Kidney glomerular epithelial cell (primary cell): ENCODE data around the gene CHST3.
A peak's percentile ranks its signal among the peaks of the same experiment; 100 is the strongest.

Source experiments
- DNase-seq: peaks from one replicate; lab custom pipeline; 2025; lab: John Stamatoyannopoulos, UW

The CHST3 gene

DNA sequence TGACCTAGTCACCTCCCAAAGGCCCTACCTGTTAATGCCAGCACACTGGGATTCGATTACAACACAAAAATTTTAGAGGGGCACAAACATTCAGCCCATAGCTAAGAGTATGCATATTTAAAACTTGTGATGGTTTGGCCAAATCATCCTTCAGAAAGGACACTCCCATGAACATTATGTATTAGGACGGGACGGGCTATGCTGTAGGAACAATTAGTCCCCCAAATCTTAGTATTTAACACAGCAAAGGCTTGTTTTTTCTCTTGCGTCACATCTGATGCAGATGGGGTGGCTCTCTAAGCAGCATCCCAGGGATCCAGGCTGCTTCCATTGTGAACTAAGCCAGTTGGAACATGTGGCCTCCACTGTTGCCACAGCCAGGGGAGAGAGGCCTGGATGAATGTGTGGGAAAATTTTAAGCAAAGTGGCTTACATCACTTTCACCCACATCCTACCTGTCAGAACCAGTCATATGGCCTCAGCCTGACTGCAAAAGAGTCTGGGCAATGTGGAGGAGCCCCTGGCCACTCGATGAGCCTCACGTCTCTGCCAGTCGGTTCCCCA is 26.6 kb downstream of the CHST3 start:
- no peak for DNase-seq

DNA sequence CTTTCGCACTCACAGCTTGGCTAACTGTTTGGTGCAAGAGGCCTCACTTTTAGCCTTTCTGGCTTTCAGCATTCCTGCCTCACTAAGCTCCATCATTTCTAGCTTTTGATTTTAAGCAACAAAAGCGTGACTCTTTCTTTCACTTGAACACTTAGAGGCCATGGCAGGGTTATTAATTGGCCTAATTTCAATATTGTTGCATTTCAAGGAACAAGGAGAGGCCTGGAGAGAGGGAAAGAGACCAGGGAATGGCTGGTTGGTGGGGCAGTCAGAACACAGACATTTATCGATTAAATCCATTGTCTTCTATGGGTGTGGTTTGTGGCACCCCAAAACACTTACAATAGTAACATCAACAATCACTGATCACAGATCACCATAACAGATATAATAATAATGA is 31.3 kb downstream of the CHST3 start:
- DNase-seq, result no peak

DNA sequence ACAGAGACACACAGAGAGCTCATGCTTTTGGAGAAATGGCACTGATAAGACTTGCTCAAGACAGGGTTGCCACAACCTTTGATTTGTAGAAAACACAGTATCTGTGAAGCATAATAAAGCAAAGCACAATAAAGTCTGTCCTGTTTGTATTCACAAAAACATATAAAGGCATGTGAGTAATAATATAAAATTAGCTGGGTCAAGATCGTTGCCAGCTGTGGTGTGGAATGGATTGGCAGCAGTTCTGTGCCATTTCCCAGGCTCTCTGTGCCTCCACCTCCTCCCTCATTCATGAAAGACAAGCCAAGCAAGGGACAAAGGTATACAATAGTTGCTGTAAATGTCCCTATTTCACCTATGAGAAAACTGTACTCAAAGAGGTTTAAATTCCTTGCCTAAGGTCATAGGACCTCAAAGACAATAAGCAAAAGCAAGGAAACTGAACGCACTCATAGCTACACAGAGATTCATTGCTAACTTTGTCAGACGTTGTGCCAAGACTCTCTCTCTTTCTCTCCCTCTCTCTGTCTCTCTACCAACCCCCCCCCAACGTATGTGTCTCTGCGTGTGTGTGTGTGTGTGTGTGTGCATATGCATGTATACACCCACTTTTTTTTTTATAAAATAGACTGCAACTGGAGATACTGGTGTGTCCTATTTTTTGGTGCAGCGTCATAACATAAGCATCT is 31.8 kb downstream of the CHST3 start:
- no peak for DNase-seq

DNA sequence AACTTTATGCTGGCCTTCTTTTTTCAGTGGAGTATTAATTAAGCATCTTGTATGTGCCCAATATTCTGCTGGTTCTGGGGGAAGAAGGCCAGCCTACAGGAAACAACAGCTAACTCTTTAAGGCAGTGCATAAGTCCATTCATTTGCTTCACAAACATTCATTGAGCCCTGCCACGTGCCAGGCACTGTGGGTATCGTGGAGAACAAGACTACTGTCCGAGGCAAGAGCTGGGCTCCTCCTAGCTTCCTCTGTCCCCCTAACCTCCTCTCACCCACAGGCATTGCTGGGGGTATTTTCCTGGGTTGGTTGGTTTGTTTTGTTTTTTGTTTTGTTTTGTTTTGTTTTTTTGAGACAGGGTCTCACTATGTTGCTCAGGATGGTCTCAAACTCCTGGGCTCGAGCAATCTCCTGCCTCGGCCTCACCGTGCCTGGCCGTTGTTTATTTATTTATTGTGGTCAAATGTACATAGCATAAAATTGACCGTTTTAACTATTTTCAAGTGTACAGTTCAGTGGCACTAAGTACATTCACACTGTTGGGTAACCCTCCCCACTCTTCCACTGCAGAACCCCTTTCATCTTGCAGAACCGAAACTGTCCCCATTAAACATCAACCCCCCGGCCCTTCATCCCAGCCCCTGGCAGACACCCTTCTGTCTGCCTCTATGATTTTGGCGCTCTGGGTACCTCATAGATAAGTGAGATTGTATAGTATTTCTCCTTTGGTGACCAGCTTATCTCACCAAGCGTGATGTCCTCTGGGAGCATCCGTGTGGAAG is 32.6 kb downstream of the CHST3 start:
- no peak for DNase-seq

DNA sequence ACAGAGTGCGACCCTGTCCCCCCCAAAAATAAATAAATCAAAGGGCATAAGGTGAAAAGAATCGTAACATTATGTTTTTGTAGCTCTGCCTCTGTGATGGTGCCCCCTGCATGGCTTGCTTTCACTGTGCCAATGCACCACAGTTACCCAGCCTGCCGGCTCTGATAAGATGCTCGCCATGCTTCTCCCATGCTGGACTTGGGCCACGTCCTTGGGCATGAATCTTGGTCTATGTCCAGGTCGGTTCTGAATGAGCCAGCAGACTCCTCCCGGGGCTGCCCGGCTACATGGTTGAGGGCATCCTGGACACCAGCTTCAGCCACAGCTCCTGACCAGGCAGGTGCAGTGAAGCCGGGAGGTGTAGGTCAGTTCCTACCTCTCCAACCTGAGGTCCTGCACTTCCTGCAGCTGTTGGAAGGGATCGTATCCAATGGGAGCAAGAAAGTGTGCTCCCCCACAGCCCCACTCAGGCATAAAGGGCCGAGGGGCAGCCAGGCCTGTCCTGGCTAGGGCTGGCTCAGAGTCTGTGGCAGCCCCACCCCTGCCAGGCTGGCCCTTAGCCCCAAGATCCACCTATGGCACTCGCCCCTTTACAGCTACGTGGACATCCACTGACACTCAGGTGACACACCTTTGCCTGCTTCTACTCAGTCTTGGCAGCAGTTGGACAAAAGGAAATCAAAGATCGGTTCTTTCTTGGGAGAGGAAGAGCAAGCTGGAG is 34.1 kb downstream of the CHST3 start:
- no peak for DNase-seq

DNA sequence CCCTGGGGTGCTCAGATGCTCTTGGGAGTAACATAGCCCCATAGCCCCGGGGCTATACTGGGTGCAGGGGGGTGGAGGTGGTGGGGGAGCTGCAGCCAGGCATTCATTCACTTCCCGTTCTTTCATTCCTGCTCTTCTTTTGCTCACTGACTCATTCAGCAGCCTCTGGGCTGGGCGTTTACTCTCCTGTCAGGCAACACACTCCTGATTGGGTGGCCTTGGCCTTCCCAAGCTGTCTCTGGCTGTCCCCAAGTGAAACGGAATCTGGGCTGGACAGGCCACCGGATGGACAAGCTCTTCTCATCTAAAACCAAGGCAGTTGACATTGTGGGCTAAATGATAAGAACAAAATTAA is 34.6 kb downstream of the CHST3 start:
- peak; percentile 34 for DNase-seq

DNA sequence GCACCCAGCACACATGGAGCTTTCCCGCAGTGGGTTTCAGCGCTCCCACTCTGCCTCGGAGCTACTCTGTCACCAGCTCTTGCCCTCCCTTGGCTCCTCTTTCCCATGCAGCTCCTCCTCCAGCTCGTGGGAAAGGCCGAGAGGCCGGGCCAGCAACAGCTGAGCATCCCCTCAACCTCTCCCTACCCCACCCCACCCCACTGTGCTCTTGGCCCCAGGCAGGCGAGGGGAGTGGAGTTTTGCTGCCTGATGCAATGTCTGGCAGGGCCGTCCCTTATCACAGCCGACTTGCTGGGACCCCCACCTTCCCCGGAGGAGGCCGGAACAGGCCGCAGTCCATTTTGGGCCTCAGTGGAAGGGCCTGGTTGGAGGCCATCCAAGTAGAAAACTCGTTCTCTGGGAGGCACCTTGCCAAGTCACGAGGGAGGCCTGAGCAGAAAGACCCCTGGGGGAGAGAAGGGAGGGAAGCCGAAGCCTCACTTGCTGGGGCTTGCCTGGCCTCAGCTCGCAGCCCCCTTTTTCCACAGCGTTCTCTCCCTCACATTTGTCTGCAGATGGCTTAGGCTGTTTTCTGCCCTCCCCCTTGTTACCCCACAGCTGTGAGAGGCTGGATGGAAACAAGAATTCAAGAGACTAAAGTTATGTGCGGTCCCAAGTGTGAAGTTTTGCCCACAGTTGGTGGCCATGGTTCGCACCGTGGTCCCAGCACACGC is 35.3 kb downstream of the CHST3 start:
- no peak for DNase-seq

DNA sequence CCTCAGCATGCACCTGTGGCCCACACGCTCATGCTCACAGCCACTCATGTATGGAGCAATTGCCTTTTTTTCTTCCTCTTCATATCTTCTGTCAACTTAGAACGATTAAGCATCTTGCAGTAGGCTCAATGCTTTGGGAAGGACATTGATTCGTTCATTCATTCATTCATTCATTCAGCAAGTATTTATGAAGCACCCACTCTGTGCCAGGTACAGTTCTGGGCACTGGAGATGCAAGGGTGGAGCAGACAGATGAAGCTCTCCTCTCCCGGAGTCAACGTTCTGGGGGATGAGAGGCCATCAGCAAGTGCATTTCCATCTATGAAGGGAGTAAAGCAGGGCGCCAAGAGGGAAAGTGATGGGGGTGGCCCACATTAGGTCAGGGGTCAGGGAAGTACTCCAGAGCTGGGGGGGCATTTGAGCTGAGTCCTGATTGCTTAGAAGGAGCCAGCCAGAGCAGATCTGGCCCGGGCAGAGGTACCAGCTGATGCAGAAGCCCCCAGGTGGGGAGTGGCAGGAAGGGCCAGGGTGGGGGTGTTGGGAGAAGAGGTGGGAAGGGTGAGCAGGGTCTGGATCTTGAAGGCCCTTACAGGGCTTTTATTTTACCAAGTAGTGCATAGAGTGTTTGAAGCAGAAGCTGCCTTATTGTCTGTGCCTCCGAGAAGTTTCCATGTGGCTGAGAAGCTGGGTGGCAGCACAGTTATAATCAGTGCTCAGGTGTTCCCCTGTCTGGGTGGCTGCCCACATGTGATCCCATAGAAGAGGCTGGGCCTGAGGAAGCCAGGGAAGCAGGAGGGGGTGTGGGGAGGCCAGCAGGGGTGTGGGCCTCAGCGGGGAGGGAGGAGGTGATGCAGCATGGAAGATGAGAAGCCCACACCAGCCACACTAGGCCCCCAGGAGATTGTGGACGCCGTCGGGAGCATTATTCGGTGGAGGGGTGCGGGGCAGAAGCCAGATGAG is 36.2 kb downstream of the CHST3 start:
- DNase-seq, result no peak

DNA sequence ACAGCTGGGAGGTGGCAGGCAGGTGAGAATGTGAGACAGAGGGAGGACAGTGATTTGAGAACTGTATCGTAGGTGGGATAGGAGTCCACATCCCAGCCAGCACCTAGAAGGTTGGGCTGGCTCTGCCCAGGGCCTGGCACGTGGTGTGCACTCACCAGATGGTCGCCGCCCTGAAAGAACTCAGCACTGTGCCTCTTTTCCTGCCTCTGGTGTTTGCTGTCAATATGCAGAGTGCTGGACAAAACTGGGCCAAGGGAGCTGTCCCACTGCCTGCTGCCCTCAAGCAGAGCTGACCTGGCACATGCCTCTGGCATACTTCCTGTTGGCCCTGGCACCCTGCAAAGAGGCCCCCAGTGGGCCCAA is 36.8 kb downstream of the CHST3 start:
- no peak for DNase-seq

DNA sequence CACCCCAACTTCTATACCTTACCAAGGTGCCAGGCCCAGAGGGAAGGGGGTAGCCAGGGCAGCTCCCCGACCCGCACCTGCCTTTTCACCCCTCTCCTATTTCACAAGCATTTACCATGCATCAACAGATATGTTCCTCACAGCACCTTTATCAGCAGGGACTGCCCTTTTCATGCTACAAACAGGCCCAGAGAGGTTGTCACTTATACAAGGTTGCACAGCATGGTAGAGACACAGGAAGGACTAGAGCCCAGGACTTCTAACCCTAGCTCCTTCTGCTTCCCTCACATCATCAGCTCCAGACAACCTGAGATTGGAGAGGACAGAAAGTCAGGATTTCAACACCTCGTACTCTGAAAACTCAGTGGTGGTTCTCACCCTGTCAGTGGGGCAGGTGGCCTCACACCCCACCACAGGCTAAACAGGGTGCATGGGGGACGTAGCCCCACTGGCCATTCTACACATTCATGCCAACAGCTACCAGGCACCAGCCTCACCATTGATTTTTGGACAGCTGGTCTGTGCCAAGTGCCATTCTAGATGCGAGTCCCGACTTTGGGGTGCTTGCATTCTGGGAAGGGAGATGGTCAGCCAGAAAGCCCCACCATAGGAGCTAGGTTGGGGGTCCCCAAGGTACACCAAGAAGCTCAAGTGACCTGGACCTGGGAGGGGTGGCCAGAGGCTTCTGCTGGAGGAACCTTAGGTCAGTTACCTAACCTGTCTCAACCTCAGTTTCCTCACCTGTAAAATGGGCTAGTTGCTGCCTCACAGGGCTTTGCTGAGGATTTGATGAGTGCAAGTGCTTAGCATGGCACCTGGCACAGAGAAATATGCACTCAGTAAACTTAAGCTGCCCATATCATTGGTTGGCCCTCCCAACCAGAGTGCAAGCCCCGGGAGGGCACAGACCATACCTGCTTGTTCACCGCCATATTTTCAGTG is 38.4 kb downstream of the CHST3 start:
- no peak for DNase-seq

DNA sequence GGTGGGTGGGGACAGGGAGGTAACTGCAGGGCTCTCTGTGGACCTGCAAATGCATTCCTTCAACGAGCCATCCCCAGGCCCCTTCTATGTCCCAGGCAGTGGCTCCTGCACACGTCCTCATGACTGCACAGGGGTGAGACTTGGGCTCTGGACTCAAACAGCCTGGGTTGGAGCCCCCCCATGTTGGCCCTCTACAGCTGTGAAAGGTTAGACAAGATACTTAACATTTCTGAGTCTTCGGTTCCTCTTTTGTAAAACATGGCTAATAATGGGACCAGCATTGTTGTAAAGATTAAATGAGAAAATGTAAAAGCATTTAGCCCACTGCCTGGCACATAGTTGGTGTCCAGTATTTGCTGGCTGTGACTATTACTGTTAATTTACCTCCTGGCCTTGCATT is 41.8 kb downstream of the CHST3 start:
- no peak for DNase-seq

DNA sequence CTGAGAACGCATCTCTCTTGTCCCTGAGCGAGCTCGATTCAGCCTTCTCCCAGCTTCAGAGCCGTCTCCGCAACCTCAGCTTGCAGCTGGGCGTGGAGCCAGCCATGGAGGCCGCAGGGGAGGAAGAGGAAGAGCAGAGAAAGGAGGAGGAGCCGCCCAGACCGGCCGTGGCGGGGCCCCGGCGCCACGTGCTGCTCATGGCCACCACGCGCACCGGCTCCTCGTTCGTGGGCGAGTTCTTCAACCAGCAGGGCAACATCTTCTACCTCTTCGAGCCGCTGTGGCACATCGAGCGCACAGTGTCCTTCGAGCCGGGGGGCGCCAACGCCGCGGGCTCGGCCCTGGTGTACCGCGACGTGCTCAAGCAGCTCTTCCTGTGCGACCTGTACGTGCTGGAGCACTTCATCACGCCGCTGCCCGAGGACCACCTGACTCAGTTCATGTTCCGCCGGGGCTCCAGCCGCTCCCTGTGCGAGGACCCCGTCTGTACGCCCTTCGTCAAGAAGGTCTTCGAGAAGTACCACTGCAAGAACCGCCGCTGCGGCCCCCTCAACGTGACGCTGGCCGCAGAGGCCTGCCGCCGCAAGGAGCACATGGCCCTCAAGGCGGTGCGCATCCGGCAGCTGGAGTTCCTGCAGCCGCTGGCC is 43.2 kb downstream of the CHST3 start:
- DNase-seq, result no peak

DNA sequence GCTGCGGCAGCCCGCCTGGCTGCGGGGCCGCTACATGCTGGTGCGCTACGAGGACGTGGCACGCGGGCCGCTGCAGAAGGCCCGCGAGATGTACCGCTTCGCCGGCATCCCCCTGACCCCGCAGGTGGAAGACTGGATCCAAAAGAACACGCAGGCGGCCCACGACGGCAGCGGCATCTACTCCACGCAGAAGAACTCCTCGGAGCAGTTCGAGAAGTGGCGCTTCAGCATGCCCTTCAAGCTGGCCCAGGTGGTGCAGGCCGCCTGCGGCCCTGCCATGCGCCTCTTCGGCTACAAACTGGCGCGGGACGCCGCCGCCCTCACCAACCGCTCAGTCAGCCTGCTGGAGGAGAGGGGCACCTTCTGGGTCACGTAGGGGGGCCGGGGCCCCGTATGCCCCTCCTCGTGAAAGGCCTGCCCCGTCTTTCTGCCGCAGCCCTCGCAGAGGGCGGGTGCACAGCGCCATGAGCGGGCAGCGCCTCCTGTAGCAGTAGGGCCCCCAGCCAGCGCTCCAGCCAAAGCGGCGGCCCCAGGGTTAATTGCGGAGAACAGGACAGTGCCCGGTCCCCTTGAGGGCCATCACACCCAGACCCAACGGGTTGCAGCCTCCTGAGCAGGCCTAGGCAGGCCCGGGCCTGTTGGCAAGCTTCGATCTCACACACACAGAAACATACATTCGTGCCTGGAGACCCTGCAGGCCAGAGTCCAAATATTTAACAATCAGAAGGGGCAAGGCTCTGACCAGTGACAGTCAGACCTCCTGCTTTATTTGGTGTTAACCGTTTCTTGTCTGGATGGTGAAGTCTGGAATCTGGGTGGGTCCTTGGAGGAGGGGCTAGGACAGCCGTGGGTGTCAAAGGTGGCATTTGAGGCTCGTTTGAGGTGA is 44.1 kb downstream of the CHST3 start:
- DNase-seq, result no peak

DNA sequence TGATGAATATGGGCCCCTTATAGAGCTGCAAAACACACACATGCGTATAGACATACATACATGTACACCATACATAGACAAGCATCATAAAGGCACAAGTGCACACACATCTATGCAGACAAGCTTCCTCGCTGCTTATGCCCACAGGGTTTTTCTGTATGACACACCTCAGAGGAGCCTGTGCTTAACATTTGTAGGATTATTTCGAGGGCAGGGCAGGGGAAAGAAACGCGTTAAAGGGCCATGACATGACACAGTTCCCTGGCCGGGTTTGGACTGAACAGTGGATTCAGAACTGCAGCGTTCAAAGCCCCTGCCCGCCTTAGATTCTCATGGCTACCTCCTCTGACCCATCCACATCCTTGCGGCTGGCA is 44.8 kb downstream of the CHST3 start:
- DNase-seq, result no peak

DNA sequence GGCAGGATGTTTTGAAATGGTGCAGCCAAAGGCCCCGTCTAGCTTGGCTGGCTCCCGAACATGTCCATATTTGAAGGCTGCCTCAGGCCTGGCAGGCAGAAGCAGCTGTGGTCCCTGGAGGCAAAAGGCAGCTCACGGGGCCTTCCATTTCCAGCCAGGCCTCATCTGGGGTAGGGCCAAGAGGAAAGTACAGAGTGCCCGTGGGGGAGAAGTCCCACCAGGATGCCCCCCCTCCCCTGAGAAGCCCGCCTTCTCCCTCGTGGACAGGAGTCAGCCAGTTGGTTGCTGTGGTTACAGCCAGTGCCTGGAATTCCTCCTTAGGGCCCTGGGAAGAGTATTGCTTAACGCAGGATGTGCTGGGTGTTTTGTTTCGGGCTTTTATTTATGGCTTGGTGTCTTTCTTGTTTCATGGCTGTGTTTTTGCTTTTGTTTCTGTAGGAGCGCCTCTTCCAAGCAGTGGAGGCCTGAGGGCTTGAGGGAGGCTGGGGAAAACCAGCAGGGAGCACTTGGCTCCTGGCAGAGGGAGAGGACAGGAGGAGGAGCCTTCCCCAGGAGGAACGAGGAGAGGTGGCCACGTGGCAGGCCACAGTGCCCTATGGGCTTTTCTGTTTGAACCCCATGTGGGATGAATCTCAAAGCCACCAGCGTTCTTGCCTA is 45.4 kb downstream of the CHST3 start:
- peak; percentile 75 for DNase-seq

DNA sequence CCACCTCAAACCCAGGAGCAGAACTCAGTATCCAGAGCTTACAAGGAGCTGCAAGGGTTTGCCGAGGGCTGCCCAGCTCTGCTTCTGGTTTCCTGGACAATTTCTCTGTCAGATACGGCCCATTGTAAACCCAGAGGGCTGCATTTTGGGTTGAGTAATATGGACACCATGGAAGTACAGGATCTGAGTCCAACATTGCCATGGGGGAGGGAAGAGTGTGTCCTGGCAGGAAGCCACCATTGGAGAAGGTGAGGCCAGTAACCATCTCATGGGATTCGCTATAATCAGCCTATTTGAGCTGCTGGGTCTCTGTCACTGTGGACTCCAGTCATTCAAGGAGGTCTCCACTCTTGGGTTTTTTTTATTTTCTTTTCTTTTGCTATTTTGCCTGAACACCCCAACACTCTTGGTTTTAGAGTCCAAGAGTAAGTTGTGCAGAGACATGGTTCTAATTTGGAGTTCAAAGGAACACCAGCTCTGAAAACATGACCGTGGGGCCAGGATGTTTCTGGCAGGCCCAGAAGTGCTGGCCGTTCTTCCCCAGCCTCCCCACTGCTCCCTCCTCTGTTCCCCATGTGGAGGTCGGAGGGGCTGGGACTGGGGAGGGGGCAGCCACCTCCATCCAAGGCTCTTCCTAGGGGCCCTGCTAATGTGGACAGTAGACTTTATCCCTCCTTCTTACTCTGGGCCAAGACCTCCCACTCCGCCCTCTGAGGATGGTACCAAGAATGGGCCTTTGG is 46.2 kb downstream of the CHST3 start:
- DNase-seq, result no peak

DNA sequence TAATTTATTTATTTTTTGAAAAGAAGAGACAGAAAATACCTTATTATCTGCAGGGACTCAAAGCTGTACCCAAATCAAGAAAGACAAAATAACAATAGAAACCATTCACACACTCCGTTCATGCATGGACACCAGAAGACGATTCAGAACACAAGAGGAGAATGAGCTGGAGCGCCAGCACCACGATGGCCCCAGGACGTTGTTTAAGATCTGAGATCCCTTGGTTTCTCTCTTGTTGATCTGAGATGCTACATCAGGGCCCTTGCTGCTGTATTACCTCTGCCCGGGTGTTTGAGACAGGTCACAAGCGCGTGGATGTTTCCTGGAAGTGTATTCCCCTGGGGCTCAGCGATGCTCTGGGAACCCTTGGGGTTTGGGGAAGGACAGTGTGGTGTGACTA is 46.8 kb downstream of the CHST3 start:
- no peak for DNase-seq
